ENCODE measurements around the gene EVPL. TPM values are rescaled to one million over a fixed set of nuclear protein-coding genes. Genes with fewer than 3 reads are reported as not detected.

Gene EVPL
- total RNA-seq, 3 donors from 2014 or later: 1.6 to 8.0 (median 3.9) TPM

DNA sequence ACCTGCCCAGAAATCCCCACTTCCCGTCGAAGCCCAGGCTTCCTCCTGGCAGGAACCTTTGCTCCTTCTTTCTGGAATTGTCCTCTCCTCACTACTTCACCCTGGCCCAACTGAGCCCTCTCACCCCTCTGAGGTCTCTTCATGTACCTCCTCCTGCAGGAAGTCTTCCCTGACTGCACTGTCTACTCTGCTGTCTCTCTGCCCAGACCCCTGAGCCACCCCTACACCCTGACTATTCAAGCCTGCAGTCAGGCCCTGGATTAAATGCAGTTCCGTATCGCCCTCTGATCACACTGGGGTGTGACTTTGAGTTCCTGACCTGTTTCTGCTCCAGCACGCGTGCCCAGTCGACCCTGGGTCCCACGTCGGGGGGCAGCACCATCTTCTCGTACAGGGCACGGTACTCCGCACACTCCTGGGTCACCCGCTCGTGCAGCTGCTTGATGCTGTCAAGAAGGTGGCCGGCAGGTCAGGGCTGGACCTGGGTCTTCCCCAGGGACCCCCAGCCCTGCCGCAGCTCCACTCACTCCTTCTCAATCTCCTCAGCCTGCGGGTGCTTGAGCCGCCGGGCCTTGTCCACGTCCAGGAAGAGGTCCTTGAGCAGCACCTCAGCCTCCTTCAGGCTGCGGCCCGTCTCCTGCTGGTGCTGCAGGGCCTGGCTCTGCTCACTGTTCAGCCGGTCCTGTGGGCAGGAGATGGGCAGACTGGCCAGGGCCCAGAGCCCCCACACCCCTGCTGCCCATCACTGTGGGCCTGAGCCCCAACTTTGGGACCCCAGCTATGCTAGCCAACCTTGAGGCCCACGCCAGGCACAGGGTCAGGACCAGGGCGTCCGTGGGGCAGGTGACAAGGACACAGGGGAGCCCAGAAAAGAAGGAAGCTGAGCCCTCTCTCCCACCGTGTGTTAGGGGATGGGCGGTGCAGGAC is 3.9 kb downstream of the EVPL start:
- Histone ChIP-seq H3K36me3 (no peaks in the 10 kb centered on the region), H3K4me3 (no peak overlapping the region), H3K27ac (no peak overlapping the region), H3K4me1 (no peaks in the 10 kb centered on the region), H3K9me3 (no peaks in the 10 kb centered on the region), H3K27me3 (no peaks in the 10 kb centered on the region)
- no peak for TF ChIP-seq POLR2A (IDR thresholded peaks at IDR 0.05)
- TF ChIP-seq, protein P1, sequence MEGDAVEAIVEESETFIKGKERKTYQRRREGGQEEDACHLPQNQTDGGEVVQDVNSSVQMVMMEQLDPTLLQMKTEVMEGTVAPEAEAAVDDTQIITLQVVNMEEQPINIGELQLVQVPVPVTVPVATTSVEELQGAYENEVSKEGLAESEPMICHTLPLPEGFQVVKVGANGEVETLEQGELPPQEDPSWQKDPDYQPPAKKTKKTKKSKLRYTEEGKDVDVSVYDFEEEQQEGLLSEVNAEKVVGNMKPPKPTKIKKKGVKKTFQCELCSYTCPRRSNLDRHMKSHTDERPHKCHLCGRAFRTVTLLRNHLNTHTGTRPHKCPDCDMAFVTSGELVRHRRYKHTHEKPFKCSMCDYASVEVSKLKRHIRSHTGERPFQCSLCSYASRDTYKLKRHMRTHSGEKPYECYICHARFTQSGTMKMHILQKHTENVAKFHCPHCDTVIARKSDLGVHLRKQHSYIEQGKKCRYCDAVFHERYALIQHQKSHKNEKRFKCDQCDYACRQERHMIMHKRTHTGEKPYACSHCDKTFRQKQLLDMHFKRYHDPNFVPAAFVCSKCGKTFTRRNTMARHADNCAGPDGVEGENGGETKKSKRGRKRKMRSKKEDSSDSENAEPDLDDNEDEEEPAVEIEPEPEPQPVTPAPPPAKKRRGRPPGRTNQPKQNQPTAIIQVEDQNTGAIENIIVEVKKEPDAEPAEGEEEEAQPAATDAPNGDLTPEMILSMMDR (IDR thresholded peaks at IDR 0.05): no peak
- no peak for DNase-seq (ENCODE audit: low spot score in 2 of 2)
- intact Hi-C loops (cut with DNase I; ENCODE audit: low total_unique reads): no loop called here

DNA sequence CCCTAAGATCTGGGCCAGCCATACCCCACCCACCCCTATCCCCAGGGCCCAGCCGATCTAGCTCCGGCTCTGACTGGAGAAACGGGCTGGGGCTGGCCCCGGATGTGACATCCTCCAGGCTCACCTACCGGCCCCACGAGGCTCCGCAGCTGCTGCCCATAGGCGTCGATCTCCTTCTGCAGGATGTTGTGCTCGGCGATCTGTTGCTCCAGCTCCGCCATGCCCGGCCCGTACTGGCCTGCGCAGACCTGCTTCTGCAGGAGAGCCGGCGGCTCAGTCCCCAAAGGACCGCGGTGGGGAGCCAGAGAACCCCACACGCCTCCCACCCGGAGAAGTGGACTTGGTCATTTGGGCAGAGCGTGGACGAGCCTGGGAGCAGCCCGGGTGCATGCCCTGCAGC is 4.8 kb downstream of the EVPL start:
- intact Hi-C loops (cut with DNase I; ENCODE audit: low total_unique reads): no loop called here
- TF ChIP-seq, protein P1 (IDR thresholded peaks at IDR 0.05): no peak
- no peak for TF ChIP-seq POLR2AphosphoS5 (IDR thresholded peaks at IDR 0.05)
- no peak for TF ChIP-seq POLR2A (IDR thresholded peaks at IDR 0.05)
- Histone ChIP-seq H3K4me1 (no peaks in the 10 kb centered on the region), H3K27ac (no peak overlapping the region), H3K9me3 (no peaks in the 10 kb centered on the region), H3K27me3 (no peaks in the 10 kb centered on the region), H3K36me3 (no peaks in the 10 kb centered on the region), H3K4me3 (no peak overlapping the region)
- no peak for DNase-seq (ENCODE audit: low spot score in 2 of 2)

DNA sequence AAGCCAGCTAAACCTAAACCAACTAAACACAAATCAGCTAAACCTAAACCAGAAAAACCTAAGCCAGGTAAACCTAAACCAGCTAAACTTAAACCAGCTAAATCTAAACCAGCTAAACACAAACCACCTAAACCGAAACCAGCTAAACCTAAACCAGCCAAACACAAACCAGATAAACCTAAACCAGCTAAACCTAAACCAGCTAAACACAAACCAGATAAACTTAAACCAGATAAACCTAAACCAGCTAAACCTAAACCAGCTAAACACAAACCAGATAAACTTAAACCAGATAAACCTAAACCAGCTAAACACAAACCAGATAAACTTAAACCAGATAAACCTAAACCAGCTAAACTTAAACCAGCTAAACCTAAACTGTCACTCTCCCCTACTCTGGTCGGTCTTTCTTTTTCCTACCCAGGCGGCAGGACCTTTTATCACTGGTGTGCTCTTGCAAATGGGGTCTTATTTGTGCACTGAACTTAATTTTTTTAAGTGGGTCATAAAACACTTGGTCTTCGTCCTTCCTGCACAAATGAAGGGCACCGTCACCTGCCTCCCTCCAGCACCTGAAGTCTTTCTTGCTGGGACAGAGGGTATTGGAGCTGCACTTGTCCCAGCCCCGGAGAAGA is 7.2 kb downstream of the EVPL start:
- intact Hi-C loops (cut with DNase I; ENCODE audit: low total_unique reads): no loop called here
- no peaks in the 10 kb centered on the region for H3K4me1 ChIP-seq
- no peaks in the 10 kb centered on the region for H3K27me3 ChIP-seq
- H3K27ac ChIP-seq: no peak overlapping the region
- no peak overlapping the region for H3K4me3 ChIP-seq
- no peaks in the 10 kb centered on the region for H3K36me3 ChIP-seq
- no peak for DNase-seq (ENCODE audit: low spot score in 2 of 2)
- no peaks in the 10 kb centered on the region for H3K9me3 ChIP-seq
- TF ChIP-seq, protein P1 (IDR thresholded peaks at IDR 0.05): no peak
- TF ChIP-seq POLR2AphosphoS5 (IDR thresholded peaks at IDR 0.05) (no peak), POLR2A (IDR thresholded peaks at IDR 0.05) (no peak)

DNA sequence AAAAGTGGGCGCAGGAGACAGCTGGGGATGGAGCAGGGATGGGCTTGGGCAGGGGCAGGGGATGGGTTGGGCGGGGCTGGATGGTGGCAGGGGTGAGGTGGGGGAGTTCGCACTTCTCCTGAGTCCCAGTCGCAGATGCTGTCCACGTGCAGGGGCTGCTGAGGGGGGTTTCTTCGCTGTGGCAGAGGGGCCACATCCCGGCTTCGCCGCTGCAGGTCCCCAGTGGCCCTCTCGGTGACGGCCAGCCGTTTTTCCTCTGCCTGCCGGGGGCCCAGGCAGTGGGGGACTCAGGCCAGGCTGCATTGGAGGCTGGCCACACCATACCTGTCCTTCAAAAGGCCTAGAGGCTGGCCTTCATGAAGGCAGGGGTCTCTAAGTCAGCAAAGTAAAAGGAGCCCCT is 8.3 kb downstream of the EVPL start:
- Histone ChIP-seq H3K4me3 (no peak overlapping the region), H3K27ac (no peak overlapping the region), H3K9me3 (no peaks in the 10 kb centered on the region), H3K27me3 (no peaks in the 10 kb centered on the region), H3K4me1 (no peaks in the 10 kb centered on the region), H3K36me3 (no peaks in the 10 kb centered on the region)
- TF ChIP-seq, protein P1 (IDR thresholded peaks at IDR 0.05): no peak
- no peak for TF ChIP-seq POLR2A (IDR thresholded peaks at IDR 0.05)
- no peak for TF ChIP-seq POLR2AphosphoS5 (IDR thresholded peaks at IDR 0.05)
- DNase-seq (ENCODE audit: low spot score in 2 of 2): no peak
- intact Hi-C loops (cut with DNase I; ENCODE audit: low total_unique reads): no loop called here

DNA sequence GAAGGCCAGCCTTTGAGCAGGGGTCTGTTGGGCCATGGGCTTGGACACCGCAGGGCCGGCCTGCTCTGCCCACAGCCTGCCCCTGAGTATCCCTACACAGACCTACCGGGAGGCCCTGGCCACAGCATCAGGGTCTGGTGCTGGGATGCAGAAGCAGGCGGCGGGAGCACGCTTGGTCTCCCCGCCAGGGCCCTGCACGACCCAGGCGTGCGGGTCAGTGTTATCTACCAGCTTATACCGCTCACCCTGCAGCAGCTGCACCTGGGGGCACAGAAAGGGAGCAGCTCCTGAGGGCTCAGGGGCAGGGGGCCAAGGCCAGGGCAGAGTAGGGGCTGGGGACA is 8.8 kb downstream of the EVPL start:
- H3K36me3 ChIP-seq: no peaks in the 10 kb centered on the region
- no peak for DNase-seq (ENCODE audit: low spot score in 2 of 2)
- H3K4me3 ChIP-seq: no peak overlapping the region
- no peaks in the 10 kb centered on the region for H3K4me1 ChIP-seq
- no peaks in the 10 kb centered on the region for H3K9me3 ChIP-seq
- intact Hi-C loops (cut with DNase I; ENCODE audit: low total_unique reads): no loop called here
- no peak for TF ChIP-seq POLR2AphosphoS5 (IDR thresholded peaks at IDR 0.05)
- TF ChIP-seq POLR2A (IDR thresholded peaks at IDR 0.05): no peak
- TF ChIP-seq, protein P1 (IDR thresholded peaks at IDR 0.05): no peak
- H3K27ac ChIP-seq: no peak overlapping the region
- H3K27me3 ChIP-seq: no peaks in the 10 kb centered on the region
